Caki2 (cell line): ENCODE results near the gene DMP1. TPM values are rescaled to one million over a fixed set of nuclear protein-coding genes. Genes with fewer than 3 reads are reported as not detected.
"Not testable (repeated sequence)": the region's sequence is repeated elsewhere in the genome, so short reads cannot be mapped to it uniquely, and the experiment has no call there.

Experiments used
- DNase-seq: peaks from one replicate; pipeline ENCODE4 v3.0.0-alpha.2; 2015; ENCODE audit warnings: low read depth
- in situ Hi-C: cut with HindIII; loops from 2 replicates; pipeline ENCODE4 v1.10.0; 2016; ENCODE audit warnings: low sequenced_read_pairs, low pct_unique_long_range_greater_than_20kb, mixed read lengths
- total RNA-seq: library from RNA; depleted of rRNA; stranded (reverse); fragments of >200 nt; shearing (Covaris generic); gene quantifications from 2 replicates; pipeline ENCODE4 v1.2.3, GENCODE V29; 2014; ENCODE audit warnings: low replicate concordance; rRNA removed

Gene DMP1
- total RNA-seq, 1 experiment from 2014 or later, result not detected

- in situ Hi-C loops, result no loop called here
- no peak for DNase-seq
These were observed 27.7 kb downstream of the DMP1 start for GRCh38 chr4:87677731-87678130.

- DNase-seq, result peak; percentile 14
- in situ Hi-C loops, result no loop called here
These were observed 29.5 kb downstream of the DMP1 start for GRCh38 chr4:87679449-87680169.

GRCh38 chr4:87680271-87680670 lies 30.2 kb downstream of the DMP1 start:
- in situ Hi-C loops, result no loop called here
- DNase-seq, result no peak

- DNase-seq, result no peak
These were observed 38.2 kb downstream of the DMP1 start for GRCh38 chr4:87688316-87688715.

GRCh38 chr4:87690947-87691346 lies 40.9 kb downstream of the DMP1 start:
- in situ Hi-C loops, DNase-seq: not testable (repeated sequence)

More at GRCh38 chr4:87688316-87688715, 38.2 kb downstream of the DMP1 start:
- in situ Hi-C loops, result no loop called here

GRCh38 chr4:87692060-87692459 lies 42.0 kb downstream of the DMP1 start:
- DNase-seq, in situ Hi-C loops: not testable (repeated sequence)

- in situ Hi-C loops, result no loop called here
- DNase-seq, result peak; percentile 18
These were observed 47.2 kb downstream of the DMP1 start for GRCh38 chr4:87697272-87697671.

GRCh38 chr4:87697945-87698344 lies 47.9 kb downstream of the DMP1 start:
- in situ Hi-C loops, result no loop called here
- DNase-seq, result no peak

- in situ Hi-C loops, result no loop called here
- DNase-seq, result no peak
These were observed 48.3 kb downstream of the DMP1 start for GRCh38 chr4:87698394-87698793.

GRCh38 chr4:87704001-87704400 lies 53.9 kb downstream of the DMP1 start:
- in situ Hi-C loops, result no loop called here

GRCh38 chr4:87707279-87707918 lies 57.3 kb downstream of the DMP1 start:
- in situ Hi-C loops, result no loop called here
- DNase-seq, result no peak

More at GRCh38 chr4:87704001-87704400, 53.9 kb downstream of the DMP1 start:
- no peak for DNase-seq

Other genes starting within 250 kb of the DMP1 start
- gene NUDT9, start 227.7 kb upstream of the DMP1 start, total RNA-seq, result 33.4 and 48.3 TPM in 2 replicates
- 0.20 and 0.51 TPM in 2 replicates for gene SPARCL1, start 120.9 kb upstream of the DMP1 start, total RNA-seq
- not detected in 2 replicates for gene DSPP, start 41.8 kb upstream of the DMP1 start, total RNA-seq
- not detected in 2 replicates for gene IBSP, start 149.3 kb downstream of the DMP1 start, total RNA-seq
- not detected in 2 replicates for gene MEPE, start 182.7 kb downstream of the DMP1 start, total RNA-seq